Measurements from ENCODE around the gene BYSL.
A peak's percentile ranks its signal among the peaks of the same experiment; 100 is the strongest.

BYSL gene, protein sequence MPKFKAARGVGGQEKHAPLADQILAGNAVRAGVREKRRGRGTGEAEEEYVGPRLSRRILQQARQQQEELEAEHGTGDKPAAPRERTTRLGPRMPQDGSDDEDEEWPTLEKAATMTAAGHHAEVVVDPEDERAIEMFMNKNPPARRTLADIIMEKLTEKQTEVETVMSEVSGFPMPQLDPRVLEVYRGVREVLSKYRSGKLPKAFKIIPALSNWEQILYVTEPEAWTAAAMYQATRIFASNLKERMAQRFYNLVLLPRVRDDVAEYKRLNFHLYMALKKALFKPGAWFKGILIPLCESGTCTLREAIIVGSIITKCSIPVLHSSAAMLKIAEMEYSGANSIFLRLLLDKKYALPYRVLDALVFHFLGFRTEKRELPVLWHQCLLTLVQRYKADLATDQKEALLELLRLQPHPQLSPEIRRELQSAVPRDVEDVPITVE

DNA sequence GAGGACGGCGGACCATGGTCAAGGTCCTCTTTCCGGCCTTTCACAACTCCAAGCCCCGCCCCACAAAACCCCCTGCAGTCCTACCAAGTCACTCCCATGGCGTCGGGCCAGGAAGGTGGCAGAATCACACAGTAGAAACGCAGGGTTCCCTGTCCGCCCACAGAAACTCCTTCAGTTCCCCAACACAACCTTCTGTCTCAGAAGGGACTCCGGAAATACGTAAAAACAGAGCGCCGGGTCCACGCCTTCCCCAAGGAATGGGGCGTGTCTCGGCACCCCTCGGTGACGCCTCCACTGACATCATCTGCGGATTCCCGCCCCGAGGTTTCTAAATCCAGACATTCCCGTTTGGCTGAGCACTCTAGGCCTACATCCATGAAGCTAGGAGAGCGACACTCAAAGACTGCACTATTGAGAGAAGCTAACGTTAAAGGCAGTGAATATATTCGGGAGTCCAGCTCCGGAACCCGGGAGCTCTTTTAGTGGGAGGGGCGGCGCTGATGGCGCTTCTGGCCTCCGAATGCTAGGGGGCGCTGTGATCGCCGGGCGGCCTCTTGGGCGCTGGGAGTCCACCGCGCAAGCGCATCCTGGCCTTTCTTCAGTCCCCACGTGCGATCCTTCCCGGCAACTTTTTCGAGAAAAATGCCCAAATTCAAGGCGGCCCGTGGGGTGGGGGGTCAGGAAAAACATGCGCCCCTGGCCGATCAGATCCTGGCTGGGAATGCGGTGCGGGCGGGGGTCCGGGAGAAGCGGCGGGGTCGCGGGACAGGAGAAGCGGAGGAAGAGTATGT is at the start of gene BYSL, which contains the start of gene MED20:
Gene BYSL, plus strand, starts transcription at position 579 of the 791 bp plus-strand sequence. Its CDS starts 64 bp downstream, at position 643.
Gene MED20, minus strand, starts transcription at position 219 of the 791 bp plus-strand sequence. Its CDS starts 121 bp downstream, at position 98.
- DNase-seq, result peak; percentile 85

DNA sequence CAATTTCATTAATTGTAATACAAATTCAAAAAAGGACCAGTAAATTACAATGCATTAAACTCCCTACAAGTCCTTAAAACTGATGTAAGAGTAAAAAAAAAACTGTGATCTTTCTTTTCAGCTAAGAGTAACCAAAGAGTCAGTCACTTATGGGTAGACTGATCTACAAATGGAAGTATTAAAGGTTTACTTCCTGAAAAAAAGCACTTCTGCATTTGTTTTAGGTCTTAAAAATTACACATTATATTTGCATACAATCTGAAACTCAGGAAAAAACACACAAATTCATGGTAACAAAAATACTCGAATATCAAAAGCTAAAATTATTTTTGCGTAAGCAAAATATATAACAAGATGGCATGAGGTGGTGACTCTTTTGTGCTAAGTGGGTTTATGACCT is 49.6 kb upstream of the BYSL start:
- no peak for DNase-seq

DNA sequence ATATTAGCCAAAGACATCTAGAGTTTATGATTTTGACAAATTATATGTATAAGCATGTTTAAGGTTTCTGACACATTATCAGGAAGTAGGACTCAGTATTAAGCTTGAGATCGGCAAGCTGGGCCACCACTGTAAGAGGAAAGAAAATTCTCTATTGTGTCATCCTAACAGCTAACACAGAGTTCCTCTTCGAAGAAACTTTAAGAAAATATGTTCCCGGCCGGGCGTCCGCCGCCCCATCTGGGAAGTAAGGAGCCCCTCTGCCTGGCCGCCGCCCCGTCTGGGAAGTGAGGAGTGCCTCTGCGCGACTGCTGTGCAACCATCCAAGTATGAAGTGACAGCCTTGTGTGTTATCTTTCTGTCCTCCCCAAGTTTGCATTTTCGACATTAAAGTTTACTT is 49.2 kb upstream of the BYSL start:
- DNase-seq, result no peak

DNA sequence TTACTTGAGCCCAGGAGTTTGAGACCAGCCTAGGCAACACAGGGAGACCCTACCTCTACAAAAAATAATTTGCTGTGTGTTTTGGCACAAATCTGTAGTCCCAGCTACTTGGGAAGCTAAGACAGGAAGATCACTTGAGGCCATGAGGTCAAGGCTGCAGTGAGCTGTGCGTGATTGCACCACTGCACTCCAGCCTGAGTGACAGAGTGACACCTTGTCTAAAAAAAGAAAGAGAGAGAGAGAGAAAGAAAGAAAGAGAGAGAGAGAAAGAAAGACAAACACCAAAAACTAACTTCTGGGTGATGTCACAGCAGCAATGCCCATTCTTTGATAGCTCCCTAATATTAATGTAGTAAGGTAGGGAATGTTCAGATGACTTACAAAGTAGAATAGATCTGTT is 46.6 kb upstream of the BYSL start:
- no peak for DNase-seq

DNA sequence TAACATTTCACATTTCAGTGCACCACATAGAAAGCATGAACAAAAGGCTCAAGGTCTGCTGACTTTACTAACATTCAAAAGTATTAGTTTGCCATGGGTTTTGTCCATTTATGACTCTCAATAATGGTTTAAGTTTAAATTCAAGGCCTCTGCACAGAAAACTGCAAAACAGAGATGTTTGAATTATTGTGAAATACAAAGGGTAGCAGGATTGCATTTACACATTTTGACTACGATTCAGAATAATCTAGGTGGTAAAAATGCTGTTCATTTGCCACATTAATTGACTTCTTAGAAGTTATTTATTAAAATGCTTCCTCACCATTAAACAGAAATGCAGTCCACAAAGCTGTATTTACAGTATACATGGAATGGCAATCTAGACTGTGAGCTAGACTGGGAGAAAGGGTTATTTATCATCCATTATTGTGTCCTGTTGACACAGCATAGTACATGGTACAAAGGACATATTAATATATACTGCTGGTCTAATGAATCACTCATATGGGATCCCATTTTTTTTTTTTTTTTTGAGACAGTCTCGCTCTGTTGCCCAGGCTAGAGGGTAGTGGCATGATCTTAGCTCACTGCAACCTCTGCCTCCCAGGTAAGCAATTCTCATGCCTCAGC is 44.1 kb upstream of the BYSL start:
- DNase-seq, result no peak

DNA sequence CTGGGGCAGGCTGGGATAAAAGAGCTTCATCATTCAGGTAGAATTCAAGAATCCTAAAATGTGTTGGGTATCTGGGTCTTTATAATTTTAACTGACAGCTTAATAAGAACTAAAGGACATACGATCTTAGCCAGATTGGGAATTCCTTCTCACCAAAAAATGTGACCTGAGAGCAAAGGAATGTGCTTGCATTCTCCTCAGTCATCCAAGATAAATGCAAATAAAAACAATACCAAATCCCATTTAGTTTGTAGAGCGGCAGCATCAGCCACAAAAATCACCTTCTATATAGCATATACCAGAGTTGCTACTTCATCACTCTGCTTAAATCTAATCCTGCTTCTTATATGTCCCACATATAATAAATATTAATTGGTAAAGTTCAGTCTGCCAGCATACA is 43.1 kb upstream of the BYSL start:
- DNase-seq, result no peak

DNA sequence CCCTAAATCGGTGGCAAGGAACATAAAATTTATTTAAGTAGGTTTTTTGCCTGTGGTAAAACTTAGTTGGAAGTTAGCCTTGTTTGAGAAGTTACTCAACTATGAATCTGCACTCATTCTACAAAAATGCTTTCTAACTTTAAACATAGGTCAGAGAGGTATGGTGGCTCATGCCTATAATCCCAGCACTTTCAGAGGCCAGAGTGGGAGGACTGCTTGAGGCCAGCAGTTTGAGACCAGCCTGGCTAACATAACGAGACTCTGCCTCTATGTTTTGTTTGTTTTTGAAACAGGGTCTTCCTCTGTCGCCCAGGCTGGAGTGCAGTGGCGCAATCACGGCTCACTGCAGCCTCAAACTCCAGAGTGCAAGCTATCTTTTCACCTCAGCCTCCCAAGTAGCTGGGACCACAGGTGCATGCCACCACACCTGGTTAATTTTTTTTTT is 42.3 kb upstream of the BYSL start:
- DNase-seq, result no peak

DNA sequence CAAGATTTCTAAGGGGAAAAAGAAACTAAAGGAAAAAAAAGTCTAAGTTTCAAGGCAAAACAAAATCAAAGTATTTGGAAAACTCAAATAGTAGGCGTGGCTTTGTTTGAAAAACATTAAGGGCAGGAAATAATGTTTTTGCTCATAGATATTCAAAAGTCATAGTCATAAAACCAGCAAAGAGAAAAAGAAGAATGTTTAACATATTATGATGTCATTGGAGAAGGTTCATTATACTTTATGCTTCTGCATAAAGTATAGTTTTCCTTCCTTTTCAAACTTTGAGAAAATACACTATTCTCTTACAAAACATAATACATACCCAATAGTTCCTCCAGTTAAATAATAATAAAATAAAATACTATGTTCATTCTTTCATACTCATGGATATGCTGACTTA is 39.8 kb upstream of the BYSL start:
- no peak for DNase-seq

DNA sequence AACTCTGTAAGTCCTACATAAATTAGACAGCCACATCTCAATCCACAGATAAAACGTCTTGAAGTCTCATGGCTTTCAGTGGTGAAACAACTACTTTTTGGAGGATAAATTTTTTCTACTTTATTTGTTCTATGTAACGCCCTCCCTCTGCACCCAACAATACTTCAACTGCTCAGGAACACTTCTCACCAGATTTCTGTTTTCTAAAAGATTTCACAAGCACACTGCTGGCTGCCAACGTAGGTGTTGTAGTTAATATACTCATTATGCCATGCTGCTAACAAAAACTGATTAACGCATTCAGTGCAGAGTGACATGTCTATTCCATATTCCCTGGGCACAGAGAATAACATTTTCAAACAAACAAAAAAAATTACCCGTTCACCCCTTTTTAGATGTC is 36.3 kb upstream of the BYSL start:
- no peak for DNase-seq

DNA sequence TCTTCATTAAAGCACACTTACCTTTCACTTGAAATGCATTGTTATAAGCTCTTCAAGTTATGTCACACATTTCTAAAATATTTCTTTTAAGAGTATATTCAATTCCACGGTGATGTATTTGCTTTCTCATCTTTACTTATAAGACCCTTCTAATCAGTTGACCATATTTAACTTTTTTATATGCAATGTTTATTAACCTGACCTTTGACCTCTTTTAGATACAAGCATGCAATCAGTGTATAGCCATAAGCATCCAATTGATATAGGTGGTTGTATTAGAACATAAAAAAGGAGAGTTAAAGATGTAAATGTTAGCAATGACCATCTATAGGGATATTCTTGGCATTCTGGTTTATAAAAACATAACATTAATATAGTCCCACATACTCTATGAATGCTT is 35.4 kb upstream of the BYSL start:
- no peak for DNase-seq

DNA sequence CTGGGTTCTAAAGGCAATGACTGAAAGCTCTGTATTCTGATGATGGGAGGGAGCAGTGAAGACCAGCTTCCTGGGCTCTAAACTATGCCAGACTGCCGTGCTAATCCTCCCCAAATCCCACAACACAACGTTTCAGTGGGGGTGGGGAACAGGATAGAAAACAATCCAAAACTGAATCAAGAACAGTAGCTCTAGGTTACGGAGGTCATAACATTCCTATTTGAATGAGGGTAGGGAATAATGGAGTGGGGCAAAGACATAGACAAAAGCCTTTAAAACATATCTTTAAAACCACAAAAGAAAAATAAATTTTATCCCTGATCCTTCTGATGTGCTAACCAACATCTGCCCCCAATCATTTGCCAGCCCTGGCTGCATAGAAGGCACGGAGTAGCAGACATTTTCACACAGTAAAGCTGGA is 34.0 kb upstream of the BYSL start:
- no peak for DNase-seq

DNA sequence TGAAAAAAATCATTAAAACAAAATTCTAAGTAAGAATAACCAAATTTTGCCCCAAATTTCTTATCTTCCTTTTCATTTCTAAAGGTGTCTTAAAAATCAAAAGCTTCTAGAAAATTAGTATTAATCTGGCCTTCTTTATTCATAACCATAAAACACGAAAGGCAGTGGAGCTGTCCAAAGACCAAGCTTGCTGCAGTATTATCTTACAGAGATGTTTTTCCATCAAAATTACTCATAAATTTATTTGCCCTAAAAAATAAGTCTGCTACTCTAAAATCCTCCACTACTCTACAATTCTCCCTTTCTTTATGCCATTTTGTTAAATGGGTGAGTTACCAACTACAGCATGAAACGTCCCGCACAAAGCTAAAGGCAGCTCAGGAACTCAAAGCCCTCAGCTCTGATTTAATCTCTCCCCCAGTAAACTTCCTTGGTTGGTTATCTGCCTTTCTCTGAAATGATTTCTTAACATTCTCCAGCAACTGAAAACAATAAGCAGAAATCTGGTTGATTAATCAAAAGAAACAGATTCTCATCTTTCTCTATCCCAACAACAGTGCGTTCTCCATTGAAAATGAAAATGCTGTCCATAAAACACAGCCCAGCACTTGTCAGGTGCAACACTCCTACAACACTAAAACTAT is 28.3 kb upstream of the BYSL start:
- DNase-seq, result no peak

DNA sequence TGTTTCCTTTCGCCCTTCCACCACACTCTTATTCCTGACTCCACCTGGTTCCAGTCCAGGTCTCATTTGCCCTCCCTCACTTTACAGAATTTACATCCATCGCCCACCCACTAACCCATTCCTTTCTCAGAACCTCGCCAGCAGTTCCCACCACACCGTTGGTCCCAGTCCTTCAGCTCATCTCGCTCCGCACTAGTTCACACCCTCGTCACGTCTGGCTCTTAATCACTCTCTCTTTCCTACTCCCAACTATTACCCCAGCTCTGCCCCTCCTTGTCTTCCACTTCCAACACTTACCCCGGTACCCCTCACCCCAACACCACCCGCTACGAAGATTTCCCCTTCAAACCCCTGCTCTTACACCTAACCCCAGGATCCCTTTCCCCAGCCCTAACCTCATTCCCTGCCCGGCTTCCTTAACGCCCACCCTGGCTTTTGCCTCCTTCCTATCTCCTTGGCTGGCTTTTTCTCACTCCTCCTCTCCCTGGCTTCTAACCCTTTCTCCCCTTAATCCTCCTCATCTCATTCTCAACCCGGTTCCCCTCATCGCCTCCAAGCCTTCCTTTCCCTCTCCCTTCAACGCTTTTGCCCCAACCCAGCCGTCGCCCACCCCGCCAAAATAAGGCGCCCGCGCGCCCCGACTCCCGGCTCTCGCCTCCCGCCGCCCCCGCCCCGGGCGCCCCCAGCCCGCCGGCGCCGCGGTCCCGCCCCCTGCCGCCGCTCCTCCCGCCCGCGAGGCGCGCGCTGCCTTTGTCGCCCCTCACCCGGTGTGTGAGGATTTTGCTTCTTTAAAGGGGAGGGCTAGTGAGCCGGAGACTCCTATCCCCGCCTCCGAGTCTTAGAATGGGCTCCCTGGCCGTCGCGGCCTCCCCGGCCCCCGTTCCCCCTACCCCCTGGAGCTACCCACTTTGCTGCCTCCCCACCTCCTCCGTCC is 26.7 kb upstream of the BYSL start:
- DNase-seq, result peak; percentile 66

DNA sequence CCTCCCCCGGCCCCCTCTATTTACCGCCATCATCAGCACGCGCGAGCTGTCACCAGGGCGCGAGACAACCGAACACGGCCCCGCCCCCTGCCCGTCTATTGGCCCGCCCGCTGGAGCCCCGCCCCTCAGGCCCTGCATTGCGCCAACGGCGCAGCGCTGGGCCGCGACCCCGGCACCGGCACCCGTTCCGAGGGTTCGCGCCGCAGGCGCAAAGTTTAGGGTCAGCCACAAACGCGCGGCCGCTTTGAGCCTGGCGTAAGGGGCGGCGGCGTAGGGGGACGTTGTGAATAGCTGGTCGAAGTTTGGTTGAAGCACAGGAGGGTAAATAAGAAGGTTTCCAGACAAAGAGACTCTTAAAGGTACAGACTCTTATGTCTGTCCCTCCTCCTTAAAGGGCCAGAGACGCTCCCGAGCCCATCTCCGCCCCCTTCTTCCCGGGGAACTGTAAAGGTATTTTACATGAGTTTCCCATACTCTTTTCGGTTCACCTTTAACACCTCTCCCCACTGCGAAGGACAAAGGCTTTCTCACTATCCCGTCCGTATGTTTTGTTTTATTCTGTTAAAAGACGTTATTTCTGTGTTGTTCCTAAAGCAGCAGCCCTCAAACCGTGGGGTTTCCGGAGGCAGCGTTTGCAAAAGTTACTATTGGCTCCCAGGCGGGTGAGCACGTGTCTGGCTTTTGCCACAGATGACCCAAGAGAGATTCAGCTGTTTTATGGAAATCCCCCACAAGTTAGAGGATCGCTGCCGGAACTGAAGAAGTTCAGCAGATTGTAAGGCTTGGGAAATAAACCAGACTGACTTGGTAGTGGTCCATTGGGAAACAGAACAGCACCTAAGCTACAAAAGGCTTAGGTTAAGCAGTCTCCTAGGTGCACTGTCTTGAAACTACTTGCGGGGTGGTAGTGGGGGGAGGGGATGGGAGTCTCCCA is 25.7 kb upstream of the BYSL start, which contains the start of gene USP49:
Gene USP49, minus strand, starts transcription at position 76 of the 934 bp plus-strand sequence. CDS start 88,392 bp downstream, outside the sequence.
- peak; percentile 91 for DNase-seq

DNA sequence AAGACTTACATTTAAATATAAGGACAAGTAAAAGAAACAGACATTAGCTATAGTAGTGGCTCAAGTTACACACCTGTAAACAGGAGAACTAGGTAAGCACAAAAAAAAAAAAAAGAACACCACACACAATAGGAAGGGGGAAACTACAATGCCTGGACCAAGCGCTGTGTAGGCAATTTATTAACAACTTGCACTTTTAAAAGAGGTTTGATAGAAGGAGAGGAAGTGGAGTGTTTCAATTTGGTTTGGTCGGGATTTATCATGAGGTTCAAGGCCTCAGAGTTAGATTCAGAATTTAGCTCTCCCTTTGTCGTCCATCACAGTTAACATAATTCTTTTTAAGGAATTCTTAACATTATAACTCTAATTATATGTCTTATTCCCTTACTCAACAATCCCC is 25.0 kb upstream of the BYSL start:
- DNase-seq, result no peak

DNA sequence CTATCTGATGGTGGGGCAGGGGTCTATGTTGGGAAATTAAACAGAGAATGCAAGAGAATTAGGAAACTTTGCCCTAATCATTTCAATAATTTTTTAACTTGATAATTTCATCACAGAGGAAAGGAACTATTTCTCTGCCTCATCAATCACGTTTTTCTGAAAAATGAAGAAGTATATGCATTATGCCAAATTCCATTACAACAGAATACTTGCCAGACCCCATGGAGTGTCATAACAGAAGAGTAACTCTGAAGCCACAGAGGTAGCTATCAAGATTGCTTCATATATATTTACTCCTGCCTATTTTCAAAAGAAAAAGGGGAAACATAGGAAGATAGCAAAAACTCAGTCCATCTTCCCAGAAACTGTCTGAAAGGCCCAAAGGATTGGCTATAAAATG is 20.4 kb upstream of the BYSL start:
- no peak for DNase-seq

DNA sequence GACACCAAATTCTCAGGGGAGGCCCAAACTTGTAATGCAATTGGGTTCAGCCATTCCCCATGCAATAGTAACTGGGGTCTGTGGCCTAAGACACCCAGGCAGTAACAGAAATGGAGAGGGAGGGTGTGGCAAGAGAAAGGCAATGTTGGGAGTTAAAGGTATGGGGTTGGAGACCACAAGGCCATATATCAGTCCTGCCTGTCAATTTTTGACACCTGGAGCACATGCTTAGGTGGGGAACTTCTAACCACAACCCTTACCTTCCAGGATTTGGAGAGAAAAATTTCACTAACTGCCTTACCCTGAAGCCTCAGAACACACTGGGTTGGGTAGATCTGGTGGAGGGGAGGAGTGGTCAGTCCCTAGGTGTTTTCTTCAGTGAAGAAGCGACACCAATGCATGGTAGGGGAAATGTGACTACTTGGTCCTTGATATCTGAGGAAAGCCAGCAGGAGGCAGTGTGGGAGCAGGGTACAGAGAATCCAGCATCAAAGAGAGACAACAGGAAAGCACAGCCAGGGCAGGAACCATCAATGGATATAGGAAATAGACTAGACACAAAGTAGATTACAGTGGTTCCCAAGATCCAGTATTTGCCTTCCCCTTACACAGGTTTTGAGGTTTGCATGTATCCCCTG is 19.3 kb upstream of the BYSL start:
- DNase-seq, result no peak

DNA sequence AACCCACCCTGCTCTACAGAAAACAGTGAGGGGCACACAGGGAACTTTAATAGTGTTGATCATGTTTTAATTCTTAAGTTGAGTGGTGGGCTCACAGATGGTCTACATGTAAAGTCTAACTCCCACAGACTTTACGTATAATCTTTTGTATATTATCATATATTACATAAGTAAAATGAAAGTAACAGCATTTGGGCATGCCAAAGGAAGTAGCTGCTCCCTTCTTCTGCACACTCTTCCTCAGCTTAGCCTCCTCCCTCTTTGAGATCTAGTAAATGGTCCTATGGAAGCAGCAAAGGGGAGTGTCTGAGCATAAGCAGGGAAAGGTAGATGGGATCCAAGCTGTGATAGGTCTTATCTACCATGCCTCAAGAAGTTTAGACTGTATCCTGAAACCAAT is 11.6 kb upstream of the BYSL start:
- DNase-seq, result no peak

DNA sequence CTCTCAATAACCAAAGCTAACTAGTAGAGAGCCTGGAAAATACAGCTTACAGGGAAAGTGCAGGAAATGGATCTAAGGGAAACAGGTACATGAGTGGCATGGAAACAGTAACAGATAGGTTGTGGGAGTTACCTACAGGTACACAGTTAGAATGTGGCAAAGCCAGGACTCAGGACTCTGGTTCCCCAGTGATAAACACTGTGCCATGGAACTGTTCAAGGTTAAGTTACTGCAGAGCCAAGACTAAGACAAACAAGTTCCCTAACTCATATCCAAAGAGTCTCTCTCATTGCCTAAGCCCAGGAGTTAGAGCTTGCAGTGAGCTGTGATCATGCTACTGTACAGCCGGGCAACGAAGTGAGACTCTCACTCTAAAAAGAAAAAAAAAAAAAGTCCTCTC is 7.0 kb upstream of the BYSL start:
- no peak for DNase-seq

Data from NCI-H2029 (cell line).